ENCODE data around the gene TYK2.
A peak's percentile ranks its signal among the peaks of the same experiment; 100 is the strongest.
"Not testable (repeated sequence)": the region's sequence is repeated elsewhere in the genome, so short reads cannot be mapped to it uniquely, and the experiment has no call there.

TYK2 gene

GRCh38 chr19:10408511-10409283 is 28.3 kb upstream of the TYK2 start:
- peak in 1 of 3 experiments; percentile 62 for DNase-seq (ENCODE audit: low read depth in 3 of 3)

GRCh38 chr19:10407096-10407495 is 26.7 kb upstream of the TYK2 start:
- DNase-seq (ENCODE audit: low read depth in 3 of 3) = no peak

GRCh38 chr19:10406191-10406590 is 25.8 kb upstream of the TYK2 start:
- DNase-seq (ENCODE audit: low read depth in 3 of 3) = no peak

GRCh38 chr19:10404888-10405820 is 24.8 kb upstream of the TYK2 start:
- peak in 1 of 3 experiments; percentile 63 for DNase-seq (ENCODE audit: low read depth in 3 of 3)

GRCh38 chr19:10403137-10404021 is 23.0 kb upstream of the TYK2 start, which contains the start of gene CDC37:
Gene CDC37, minus strand, starts transcription at chr19:10403542. Its CDS starts 63 bp downstream, at chr19:10403479.
- peak; percentile 95 to 98 (median 96) for DNase-seq (ENCODE audit: low read depth in 3 of 3)

- DNase-seq (ENCODE audit: low read depth in 3 of 3) = no peak
These were observed 22.2 kb upstream of the TYK2 start for GRCh38 chr19:10402441-10403038.

GRCh38 chr19:10399878-10400277 is 19.5 kb upstream of the TYK2 start:
- DNase-seq (ENCODE audit: low read depth in 3 of 3) = no peak

GRCh38 chr19:10399340-10399739 is 19.0 kb upstream of the TYK2 start:
- DNase-seq (ENCODE audit: low read depth in 3 of 3) = not testable (repeated sequence)

GRCh38 chr19:10398819-10399218 is 18.4 kb upstream of the TYK2 start:
- no peak for DNase-seq (ENCODE audit: low read depth in 3 of 3)

GRCh38 chr19:10395917-10396316 is 15.5 kb upstream of the TYK2 start:
- no peak for DNase-seq (ENCODE audit: low read depth in 3 of 3)

- no peak for DNase-seq (ENCODE audit: low read depth in 3 of 3)
These were observed 15.1 kb upstream of the TYK2 start for GRCh38 chr19:10395436-10395835.

GRCh38 chr19:10395003-10395402 is 14.6 kb upstream of the TYK2 start:
- DNase-seq (ENCODE audit: low read depth in 3 of 3) = no peak

- DNase-seq (ENCODE audit: low read depth in 3 of 3) = no peak
These were observed 12.8 kb upstream of the TYK2 start for GRCh38 chr19:10393137-10393536.

GRCh38 chr19:10392120-10392519 is 11.7 kb upstream of the TYK2 start:
- DNase-seq (ENCODE audit: low read depth in 3 of 3) = no peak

GRCh38 chr19:10390652-10391286 is 10.4 kb upstream of the TYK2 start:
- DNase-seq (ENCODE audit: low read depth in 3 of 3) = peak; percentile 46 to 64 (median 52)

GRCh38 chr19:10389863-10390262 is 9.5 kb upstream of the TYK2 start:
- no peak for DNase-seq (ENCODE audit: low read depth in 3 of 3)

GRCh38 chr19:10388957-10389356 is 8.6 kb upstream of the TYK2 start:
- peak; percentile 68 to 83 (median 72) for DNase-seq (ENCODE audit: low read depth in 3 of 3)

- no peak for DNase-seq (ENCODE audit: low read depth in 3 of 3)
These were observed 4.2 kb upstream of the TYK2 start for GRCh38 chr19:10384580-10384979.

- DNase-seq (ENCODE audit: low read depth in 3 of 3) = not testable (repeated sequence)
These were observed 2.8 kb upstream of the TYK2 start for GRCh38 chr19:10383223-10383499.

GRCh38 chr19:10379880-10380312 is 476 bp downstream of the TYK2 start:
- DNase-seq (ENCODE audit: low read depth in 3 of 3) = no peak

GRCh38 chr19:10378124-10378523 is 2.2 kb downstream of the TYK2 start:
- no peak for DNase-seq (ENCODE audit: low read depth in 3 of 3)

Data from stimulated activated CD4-positive, alpha-beta T cell treated with anti-CD3 and anti-CD28 coated beads, TNF-alpha, amount 100 ng/mL, for 24 hours (primary cell).